ENCODE results near the gene TRIM16.
"Not testable (repeated sequence)": the region's sequence is repeated elsewhere in the genome, so short reads cannot be mapped to it uniquely, and the experiment has no call there.

TRIM16 gene

GRCh38 chr17:15613111-15613510, 71.0 kb downstream of the TRIM16 start:
- not testable (repeated sequence) for DNase-seq

GRCh38 chr17:15592960-15593359, 91.2 kb downstream of the TRIM16 start:
- not testable (repeated sequence) for DNase-seq

- not testable (repeated sequence) for DNase-seq
These were observed 92.1 kb downstream of the TRIM16 start for GRCh38 chr17:15591986-15592385.

GRCh38 chr17:15590844-15591243, 93.3 kb downstream of the TRIM16 start:
- not testable (repeated sequence) for DNase-seq

- not testable (repeated sequence) for DNase-seq
These were observed 94.3 kb downstream of the TRIM16 start for GRCh38 chr17:15589544-15590536.

GRCh38 chr17:15588017-15588416, 96.1 kb downstream of the TRIM16 start:
- not testable (repeated sequence) for DNase-seq

- DNase-seq = not testable (repeated sequence)
These were observed 100.8 kb downstream of the TRIM16 start for GRCh38 chr17:15583313-15583712.

GRCh38 chr17:15581462-15581861, 102.6 kb downstream of the TRIM16 start:
- DNase-seq = not testable (repeated sequence)

Measured in NCI-H2171 (cell line).